NCI-H526 treated with DMSO at 0.1 percent for 48 hours (cell line): Measurements from ENCODE around the gene PRPF6.

ENCODE experiments used
- DNase-seq: peaks from one replicate; lab custom pipeline; 2025; lab: John Stamatoyannopoulos, UW

The PRPF6 gene

DNA sequence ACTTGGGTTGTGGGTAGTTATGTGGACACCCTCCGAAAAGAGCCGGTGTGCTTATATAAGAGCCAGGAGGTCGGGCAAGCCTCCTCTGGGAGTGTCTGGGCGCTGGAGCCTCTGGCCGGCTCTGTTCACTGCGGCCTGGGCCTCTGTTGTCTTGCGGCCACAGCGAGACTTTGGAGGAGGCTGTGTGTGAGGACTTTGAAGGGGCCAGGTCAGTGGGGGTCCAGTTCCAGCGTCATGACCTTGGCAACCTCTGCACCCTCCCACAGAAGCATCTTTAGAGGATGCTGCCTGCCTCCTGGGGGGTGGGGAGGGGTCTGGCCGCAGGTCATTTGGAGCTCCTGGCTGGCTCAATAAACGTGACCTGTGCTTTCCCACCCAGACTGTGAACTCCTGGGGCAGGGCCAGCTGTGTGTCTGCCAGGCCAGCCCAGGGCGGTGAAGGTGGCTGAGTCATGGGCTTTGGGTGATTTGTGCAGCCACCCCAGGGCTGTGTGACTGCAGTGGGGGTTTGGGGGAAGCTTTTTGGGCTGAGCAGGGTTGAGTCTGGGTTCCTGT, 83.3 kb downstream of the PRPF6 start:
- DNase-seq, result no peak

DNA sequence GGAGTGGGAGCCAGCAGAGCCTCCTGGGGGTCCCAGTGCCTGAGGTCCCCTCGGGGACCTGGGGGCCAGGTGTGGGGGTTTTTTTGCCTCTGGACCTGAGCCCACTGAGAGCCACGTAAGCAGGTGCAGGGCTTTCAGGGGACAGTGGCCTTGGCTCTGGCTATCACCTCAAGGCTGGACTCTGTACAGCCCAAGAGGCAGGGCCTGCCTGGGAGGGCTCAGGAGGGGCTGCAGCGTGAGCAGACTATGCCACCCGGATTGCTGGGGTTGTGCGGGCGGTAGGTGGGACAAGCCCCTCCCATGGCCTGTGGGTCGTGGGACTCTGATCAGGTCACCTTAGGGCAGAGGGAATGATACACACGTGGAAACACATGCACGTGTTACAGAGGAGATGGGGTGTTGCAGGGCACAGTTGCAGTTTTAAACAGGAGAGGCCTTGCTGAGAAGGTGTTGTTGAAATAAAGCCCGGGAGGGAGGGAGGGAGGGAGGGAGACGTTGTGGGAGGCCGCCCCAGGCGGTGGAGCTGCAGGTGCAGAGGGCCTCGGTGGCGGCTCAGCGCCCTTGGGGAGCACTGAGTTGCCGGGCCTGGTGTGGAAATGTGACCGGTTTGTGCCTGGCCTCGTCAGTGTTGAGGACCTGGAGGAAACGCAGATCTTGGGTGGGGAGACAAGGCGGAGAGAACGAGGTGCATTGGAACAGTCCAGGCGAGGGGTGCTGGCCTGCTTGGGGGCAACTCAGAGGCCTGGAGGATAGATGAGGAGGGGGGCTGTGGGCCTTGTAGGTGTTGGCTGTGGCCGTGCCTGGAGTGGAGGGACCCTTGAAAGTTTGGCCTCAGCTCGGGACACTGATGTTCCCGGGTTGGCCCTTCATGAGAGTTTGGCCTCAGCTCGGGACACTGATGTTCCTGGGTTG, 84.4 kb downstream of the PRPF6 start:
- no peak for DNase-seq

DNA sequence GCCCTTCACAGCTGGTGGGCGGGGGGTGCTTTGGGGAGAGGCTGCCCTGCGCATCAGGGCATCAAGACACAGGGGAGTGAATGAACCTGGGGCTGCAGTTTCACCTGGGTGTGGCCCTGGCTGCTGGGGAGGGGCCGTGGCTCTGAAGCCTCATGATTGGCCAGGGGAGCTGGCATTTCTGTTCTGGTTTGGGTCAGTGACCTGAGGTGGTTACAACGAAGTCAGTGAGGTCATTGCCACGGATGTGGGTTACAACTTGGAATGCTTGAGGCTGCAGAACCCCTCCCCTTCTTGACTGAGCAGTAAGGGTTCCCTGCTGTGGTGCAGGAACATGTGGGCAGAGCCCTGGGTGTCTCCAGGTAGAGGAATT, 85.0 kb downstream of the PRPF6 start:
- no peak for DNase-seq

DNA sequence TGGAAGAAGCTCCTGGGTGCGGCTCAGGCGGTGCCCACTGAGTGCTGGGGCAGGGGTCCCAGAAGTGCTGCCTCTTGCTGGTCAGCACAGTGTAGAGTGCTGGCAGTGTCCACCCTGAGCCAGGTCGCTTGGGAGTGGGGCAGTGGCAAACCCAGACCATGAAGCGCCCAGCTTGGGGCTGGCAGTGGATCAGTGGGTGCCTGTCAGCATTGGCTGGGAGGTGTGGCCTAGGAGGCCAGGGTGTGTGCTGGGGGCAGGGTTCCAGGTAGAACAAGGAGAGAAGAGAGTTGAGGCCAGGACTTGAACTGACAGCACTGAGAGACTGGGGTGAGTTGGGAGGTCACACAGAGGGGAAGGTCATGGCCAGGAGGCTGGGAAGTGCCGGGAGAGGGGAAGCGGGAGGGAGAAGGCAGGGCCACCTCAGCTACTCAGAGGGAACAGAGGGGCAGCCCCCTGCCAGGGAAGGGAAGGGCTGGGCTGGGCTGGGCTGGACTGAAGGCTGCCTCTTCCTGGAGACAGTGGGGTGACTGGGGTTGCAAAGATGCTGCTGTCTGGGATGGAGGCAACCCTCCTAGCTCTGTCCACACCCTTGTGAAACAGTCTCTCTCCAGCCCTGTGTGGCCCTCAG, 86.2 kb downstream of the PRPF6 start:
- DNase-seq, result no peak

DNA sequence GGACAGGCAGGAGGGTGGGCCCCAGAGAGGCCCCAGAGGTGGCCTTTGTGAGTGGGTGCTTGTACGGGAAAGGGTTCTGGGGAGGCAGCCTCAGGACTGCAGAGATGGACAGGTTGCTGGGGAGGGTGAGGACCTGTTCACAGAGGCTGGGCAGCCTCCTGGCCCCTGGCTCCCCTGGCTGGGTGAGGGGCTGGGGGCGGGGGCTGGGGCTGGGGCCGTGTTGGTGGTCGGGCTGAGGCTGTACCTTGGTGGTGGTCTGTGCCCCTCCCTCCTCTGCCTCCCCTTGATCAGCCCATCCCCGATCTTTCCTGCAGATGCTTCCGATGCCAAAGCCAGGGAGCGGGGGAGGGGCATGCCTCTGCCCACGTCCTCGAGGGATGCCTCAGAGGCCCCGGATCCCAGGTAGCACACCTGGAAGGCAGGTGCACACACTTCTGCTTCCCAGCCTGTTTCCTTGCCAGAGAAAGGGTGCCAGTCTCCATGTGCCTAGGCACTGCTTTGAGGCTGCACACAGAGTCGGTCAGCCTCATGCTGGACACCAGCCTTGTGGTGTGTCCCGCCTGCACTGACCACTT, 86.9 kb downstream of the PRPF6 start:
- DNase-seq, result no peak

DNA sequence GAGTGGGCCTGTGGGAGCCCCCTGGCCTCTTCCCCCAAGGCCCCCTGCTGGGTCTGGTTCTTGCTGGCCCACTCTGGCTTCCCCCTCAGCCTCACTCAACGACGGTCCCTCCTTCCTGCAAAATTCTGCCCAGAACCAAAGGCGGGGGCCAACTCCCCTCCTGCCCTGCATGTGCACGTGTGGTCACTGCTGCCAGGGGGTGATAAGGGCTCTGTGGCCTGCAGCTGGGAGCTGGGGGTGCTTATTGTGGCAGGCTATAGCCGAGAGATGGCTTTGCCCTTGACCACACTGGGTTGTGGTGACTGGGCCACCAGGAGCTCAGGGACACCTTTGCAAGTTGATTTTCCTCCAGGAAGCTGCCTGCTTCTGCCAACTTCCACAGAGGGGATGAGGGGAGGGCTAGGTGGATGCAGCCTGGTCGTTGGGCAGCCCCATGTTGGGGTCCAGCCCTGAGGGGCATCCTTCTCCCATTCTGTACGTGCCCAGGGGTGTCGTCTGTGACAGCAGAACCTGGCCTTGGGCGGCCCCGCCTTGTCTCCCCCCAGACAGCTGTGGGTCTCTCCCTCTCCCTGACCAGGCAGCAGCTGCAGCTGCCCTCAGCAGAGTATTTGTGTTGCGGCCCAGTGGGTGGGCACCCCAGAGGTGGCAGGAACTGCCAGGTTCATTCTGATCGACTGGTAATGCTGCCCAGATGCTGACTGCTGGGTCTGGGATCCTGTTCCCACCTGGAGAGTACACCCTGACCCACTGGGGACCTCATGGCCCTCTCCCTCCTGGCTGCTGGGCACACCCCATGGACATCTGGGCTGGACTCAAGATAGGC, 87.7 kb downstream of the PRPF6 start:
- no peak for DNase-seq

DNA sequence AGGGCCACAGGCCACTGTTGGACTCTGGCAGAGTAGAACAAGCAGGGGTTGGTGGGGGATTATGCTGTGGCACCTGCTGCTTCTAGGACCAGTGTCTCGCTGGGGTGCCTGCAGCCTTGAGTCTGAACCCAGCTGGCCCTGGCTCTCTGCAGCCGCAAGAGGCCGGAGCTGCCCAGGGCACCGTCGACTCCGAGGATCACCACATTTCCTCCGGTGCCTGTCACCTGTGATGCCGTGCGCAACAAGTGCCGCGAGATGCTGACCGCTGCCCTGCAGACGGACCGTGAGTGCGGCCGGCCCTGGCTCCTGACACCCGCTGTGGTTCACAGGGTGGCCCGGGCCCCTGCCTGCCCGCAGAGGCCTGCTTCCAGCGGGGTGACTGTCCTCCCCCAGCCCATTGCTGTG, 88.3 kb downstream of the PRPF6 start:
- no peak for DNase-seq

DNA sequence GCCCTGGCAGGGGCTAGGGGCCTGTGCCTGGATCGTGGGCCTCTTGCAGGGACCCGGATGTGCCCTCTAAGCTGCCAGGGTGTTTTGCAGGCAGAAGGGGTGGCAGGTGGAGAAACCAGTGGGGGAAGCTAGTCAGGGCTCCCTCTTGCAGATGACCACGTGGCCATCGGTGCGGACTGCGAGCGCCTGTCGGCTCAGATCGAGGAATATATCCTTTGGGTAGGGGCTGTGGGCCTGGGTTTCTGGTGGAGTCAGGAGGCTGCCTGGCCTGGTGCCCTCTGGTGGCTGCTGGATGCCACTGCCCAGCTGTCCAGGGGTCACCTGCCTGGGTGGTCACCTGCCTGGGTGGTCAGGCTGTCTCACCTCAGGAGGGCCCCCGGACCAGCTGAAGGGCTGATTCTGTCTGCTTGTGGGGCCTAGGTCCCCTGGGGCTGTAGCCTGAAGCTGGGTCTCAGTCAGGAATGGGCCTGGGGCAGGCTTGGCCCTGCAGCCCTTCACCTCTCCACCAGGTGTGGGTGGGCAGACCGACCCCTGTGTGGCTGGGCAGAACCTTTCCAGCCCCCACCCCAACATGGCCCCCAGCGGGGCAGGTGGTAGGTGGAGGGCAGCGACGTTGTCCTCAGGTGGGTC, 88.8 kb downstream of the PRPF6 start:
- DNase-seq, result no peak

DNA sequence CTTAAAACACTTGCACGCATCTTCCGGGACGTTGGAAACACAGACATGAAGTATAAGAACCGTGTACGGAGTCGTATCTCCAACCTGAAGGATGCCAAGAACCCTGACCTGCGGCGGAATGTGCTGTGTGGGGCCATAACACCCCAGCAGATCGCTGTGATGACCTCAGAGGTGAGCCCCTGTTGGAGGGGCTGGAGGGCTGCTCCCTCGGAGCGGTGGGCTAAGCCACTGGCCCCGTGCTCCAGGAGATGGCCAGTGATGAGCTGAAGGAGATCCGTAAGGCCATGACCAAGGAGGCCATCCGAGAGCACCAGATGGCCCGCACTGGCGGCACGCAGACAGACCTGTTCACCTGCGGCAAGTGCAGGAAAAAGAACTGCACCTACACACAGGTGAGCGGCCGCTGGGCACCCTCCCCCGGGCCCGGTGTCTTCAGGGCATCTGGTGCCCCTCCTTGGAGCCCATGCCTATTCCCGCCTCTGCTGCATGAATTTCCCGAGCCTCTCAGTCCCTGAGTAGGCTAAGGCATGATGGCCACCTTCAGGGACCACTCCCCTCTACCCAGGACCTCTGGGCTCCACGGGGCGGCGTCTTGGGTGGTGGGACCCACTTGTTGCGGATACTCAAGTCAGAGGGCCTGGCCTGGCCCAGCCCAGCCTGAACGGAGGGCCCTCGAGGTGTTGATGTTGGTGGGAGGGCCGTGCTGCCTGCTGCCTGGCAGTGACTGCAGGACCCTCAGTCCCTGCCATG, 89.5 kb downstream of the PRPF6 start:
- no peak for DNase-seq

DNA sequence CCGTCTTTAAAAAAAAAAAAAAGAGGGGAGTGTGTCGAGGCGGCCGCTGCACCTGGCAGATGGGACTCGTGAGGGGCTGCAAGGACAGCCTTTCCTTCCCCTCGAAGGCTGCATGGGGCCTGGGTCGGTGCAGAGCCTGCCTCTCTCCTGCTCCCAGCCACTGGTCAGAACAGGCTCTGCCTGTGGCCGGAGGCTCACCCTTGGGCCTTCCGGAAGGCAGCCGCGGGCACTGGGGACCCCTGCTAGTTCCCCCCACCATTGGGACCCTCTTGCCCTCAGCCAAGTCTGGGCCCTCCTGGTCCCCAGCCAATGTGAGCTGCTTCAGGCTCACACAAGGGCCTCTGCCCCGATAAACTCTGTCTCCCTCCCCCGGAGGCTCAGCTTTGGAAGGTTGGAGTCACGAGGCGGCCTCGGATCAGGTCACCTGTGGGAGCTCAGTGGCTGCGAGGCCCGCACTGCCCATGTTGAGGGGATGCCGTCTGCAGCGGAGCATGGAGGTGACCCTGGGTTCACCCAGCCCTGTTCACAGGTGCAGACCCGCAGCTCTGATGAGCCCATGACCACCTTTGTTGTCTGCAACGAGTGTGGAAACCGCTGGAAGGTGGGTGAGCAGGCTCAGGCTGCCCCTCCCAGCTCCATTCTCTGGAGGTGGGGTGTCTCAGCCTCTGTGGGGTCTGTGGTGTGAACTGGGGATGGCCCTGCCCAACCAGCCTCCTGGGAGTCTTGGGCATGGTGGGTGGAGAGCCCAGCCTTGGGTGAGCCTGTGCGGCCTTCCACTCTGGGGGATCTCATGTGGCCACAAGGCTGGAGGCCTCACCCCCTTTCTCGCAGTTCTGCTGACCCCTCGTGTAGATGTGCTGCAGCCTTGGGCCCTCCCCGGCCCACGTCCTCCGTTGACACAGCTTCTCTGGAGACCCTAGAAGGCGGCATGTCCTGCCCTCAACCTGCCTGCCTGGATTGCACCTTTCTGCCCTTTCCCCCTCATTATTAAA, 90.7 kb downstream of the PRPF6 start:
- no peak for DNase-seq

DNA sequence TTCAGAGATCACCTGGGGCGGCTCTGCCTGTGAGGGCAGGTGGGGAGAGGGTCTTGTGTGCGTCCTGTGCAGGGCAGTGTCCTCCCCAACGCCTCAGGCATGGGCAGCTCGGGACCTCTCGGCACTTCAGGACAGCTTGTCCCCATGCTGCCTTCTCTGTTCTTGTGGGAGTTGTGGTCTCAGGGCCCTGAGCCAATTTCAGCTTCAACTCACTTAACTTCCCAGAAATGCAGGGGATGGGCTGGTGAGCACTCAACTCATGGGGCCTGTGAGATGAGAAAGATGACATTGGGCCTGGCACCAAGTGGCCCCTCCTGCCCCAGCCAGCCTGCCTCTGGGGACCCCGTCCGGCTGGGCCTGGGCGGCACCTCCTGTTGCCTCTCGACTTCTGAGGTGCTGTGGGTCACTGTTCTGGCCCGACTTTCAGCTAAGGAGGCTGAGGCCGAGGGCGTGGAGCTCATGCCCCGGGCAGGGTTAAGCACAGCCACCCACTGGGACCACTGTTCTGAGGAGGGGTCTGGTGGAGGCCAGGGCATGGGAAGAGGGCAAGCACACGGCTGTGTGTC, 91.6 kb downstream of the PRPF6 start:
- no peak for DNase-seq

DNA sequence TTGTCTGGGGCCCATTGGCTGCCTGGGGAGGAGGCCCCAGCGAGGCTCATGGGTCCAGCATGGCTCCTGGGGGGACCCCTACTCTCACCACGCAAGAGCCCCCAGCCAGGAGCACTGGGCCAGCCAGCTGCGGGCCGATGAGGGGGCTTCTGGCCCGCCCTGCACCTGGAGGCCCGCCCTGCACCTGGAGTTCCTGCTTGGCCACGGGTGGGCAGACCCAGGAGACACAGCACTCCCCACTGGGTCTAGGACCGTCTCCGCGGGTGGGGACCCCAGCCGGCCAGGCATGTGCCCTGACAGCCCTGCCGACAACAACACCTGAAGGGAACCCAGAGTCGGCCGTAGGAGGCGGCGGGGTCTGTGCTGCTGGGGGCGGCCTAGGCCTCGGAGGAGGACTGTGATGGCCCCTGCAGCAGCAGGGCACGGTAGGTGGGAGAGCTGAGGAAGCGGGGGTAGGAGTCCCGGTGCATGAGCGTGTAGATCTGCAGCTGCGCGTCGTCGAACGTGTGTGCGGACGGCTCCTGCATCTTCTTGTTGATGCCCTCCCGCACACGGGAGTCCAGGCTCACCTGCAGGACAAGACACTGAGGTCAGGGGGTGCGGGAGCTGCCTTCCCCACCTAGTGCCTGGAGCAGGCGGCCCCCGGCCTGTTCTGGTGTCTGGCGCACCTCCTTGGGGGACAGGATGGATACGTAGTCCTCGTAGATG, 92.7 kb downstream of the PRPF6 start:
- no peak for DNase-seq

DNA sequence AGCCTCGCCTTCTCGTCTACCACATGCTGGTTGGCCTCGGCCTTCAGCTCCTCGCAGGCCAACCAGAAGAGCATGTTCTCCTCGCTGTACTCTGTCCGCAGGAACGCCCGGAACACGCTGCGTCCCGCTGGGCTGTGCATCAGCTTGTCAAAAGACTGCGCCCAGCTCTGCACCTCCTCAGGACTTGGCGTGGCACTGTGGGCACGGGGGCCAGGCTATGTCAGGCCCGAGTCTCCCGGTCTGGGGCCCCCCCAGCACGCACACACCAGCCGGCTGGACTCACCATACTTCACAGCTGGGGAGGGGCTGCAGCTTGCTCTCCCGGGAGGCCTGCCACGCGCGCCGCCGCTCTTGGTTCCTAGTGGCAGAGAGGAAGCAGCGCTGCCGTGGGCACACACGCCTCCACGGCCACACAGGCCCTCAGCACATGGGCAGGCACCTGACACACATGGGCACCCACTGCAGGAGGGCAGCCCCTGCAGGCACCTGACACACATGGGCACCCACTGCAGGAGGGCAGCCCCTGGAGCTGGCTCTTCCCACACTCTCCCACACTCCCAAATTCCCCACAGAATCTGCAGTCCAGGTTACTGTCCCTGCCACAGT, 93.4 kb downstream of the PRPF6 start:
- DNase-seq, result no peak

DNA sequence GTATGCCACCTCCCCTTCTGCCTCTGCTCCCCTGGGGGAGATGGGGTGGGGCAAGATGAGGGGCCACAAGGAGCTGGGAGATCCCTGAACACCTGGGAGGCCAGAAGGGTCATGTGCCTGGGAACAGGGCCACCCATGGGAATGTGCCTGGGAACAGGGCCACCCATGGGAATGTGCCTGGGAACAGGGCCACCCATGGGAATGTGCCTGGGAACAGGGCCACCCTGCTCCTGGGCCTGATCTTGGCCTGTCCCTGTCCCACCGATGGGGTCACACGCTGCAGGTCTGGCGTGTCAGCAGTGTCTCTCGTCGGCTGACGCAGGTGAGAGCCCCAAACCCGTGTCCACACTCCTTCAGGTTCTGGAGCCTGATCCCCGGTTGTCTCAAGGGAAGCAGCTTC, 94.0 kb downstream of the PRPF6 start:
- DNase-seq, result no peak

DNA sequence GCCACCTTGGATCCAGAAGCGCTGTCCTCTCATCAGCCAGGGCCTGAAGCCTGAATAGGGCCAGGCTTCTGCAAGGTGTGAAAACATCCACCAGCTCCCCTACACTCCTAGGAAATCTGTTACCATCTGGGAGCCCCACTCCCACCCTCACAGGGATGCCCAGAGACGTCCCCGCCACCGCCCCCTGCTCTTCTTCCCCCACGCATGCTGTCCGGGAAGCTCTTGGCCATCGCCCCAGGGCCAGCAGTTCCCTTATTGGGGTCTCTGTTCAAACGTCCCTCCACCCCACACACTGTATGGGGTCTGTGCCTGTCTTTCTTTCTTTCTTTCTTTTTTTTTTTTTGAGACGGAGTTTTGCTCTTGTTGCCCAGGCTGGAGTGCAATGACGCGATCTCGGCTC, 94.6 kb downstream of the PRPF6 start:
- no peak for DNase-seq

DNA sequence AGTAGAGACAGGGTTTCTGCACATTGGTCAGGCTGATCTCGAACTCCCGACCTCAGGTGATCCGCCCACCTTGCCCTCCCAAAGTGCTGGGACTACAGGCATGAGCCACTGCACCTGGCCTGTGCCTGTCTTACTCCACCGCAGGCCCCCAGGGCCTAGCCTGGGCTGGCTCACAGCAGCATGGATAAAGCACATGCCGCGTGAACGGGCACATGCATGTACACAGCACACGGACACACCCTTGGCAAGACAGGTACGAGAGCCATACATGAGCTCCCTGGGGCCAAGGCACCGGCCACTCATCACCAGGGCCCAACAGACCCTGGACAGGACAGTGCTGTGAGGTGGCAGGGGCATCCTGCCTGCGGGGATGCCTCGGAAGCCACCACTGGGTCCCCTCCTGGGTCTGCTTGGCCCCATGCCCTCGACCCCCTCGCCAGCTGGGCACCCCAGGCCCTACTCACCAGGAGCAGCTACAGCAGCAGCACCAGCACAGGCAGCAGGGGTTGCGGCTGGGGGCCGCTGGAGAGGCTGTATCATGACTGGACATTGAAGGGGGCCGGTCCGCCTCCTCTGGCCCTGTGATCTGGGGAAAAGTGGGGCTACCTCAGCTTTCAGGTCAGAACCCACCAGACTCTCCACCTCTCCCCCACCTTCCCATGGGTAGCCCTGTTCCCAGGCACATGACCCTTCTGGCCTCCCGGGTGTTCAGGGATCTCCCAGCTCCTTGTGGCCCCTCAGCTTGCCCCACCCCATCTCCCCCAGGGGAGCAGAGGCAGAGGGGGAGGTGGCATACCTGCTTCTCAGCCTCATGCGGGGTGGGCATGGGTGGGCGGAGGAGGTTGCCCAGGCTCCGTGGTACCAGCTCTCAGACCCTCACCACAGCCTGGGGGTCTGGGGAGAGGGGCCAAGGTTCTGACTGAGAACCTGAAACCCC, 95.4 kb downstream of the PRPF6 start:
- DNase-seq, result no peak

DNA sequence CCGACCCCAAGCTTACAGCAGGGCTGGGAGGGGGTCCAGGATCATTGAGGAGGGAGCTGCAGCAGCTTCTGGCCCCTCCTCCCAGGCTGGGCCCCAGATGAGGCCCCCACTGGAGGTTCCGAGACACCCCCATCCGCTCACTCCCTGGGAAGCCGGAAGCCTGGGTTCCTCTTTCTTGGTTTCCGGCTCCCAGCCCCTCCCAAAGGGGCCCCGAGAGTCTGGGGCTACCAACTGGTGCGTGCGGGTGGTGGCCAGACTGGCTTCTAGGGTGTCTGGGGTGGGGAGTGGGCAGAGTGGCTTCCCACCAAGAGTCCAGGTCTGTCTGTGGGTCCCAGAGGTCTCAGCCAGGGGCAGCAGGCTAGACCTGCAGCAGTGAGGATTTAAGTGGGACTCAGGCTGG, 96.2 kb downstream of the PRPF6 start:
- DNase-seq, result no peak
